Measurements from ENCODE around the gene XRCC5.

Gene XRCC5

GRCh38 chr2:216070195-216070594 lies 39.0 kb upstream of the XRCC5 start:
- no peak overlapping the region for H3K4me3 ChIP-seq (replicated peaks; ENCODE audit: low read depth, low read length)
- H3K27me3 ChIP-seq (replicated peaks; ENCODE audit: control insufficient read depth, insufficient read depth, low read length): no peaks in the 10 kb centered on the region
- H3K36me3 ChIP-seq (ENCODE audit: control insufficient read depth, insufficient read depth, low read length): no peaks in the 10 kb centered on the region; the same call in none of the 2 replicates
- DNase-seq (ENCODE audit: extremely low read depth, insufficient read length): no peak
- TF ChIP-seq CTCF (IDR thresholded peaks at IDR 0.05; ENCODE audit: insufficient read depth, low read length, poor library complexity, severe bottlenecking): no peak

- Histone ChIP-seq H3K4me3 (replicated peaks; ENCODE audit: low read depth, low read length) (no peak overlapping the region), H3K27me3 (replicated peaks; ENCODE audit: control insufficient read depth, insufficient read depth, low read length) (no peaks in the 10 kb centered on the region), H3K36me3 (ENCODE audit: control insufficient read depth, insufficient read depth, low read length) (no peaks in the 10 kb centered on the region; the same call in none of the 2 replicates)
- no peak for DNase-seq (ENCODE audit: extremely low read depth, insufficient read length)
- no peak for TF ChIP-seq CTCF (IDR thresholded peaks at IDR 0.05; ENCODE audit: insufficient read depth, low read length, poor library complexity, severe bottlenecking)
These were observed 37.9 kb upstream of the XRCC5 start for GRCh38 chr2:216071111-216071851.

GRCh38 chr2:216072473-216072872 lies 36.7 kb upstream of the XRCC5 start:
- no peak for TF ChIP-seq CTCF (IDR thresholded peaks at IDR 0.05; ENCODE audit: insufficient read depth, low read length, poor library complexity, severe bottlenecking)
- no peak overlapping the region for H3K4me3 ChIP-seq (replicated peaks; ENCODE audit: low read depth, low read length)

GRCh38 chr2:216073773-216074172 lies 35.4 kb upstream of the XRCC5 start:
- Histone ChIP-seq H3K36me3 (ENCODE audit: control insufficient read depth, insufficient read depth, low read length) (no peaks in the 10 kb centered on the region; the same call in none of the 2 replicates), H3K4me3 (replicated peaks; ENCODE audit: low read depth, low read length) (no peak overlapping the region), H3K27me3 (replicated peaks; ENCODE audit: control insufficient read depth, insufficient read depth, low read length) (no peaks in the 10 kb centered on the region)
- DNase-seq (ENCODE audit: extremely low read depth, insufficient read length): no peak
- no peak for TF ChIP-seq CTCF (IDR thresholded peaks at IDR 0.05; ENCODE audit: insufficient read depth, low read length, poor library complexity, severe bottlenecking)

More at GRCh38 chr2:216072473-216072872, 36.7 kb upstream of the XRCC5 start:
- H3K36me3 ChIP-seq (ENCODE audit: control insufficient read depth, insufficient read depth, low read length): no peaks in the 10 kb centered on the region; the same call in none of the 2 replicates
- no peaks in the 10 kb centered on the region for H3K27me3 ChIP-seq (replicated peaks; ENCODE audit: control insufficient read depth, insufficient read depth, low read length)
- DNase-seq (ENCODE audit: extremely low read depth, insufficient read length): no peak

GRCh38 chr2:216074380-216074779 lies 34.8 kb upstream of the XRCC5 start:
- H3K36me3 ChIP-seq (ENCODE audit: control insufficient read depth, insufficient read depth, low read length): no peaks in the 10 kb centered on the region; the same call in none of the 2 replicates
- DNase-seq (ENCODE audit: extremely low read depth, insufficient read length): no peak
- H3K27me3 ChIP-seq (replicated peaks; ENCODE audit: control insufficient read depth, insufficient read depth, low read length): no peaks in the 10 kb centered on the region
- no peak overlapping the region for H3K4me3 ChIP-seq (replicated peaks; ENCODE audit: low read depth, low read length)
- no peak for TF ChIP-seq CTCF (IDR thresholded peaks at IDR 0.05; ENCODE audit: insufficient read depth, low read length, poor library complexity, severe bottlenecking)

Measured in GM06990 (cell line).